Measurements from ENCODE around the gene NEU4. TPM values are rescaled to one million over a fixed set of nuclear protein-coding genes. Genes with fewer than 3 reads are reported as not detected.
"Not testable (repeated sequence)": the region's sequence is repeated elsewhere in the genome, so short reads cannot be mapped to it uniquely, and the experiment has no call there.

NEU4 gene
- polyA plus RNA-seq, 3 donors = 0.26 to 2.6 (median 0.99) TPM

GRCh38 chr2:241788135-241788534 lies 20.9 kb upstream of the NEU4 start:
- H2AFZ ChIP-seq (ENCODE audit: insufficient read depth, low read depth, low read length, poor library complexity, severe bottlenecking) = no peak overlapping the region
- H3K27me3 ChIP-seq (ENCODE audit: control insufficient read depth in 2 of 2, insufficient read depth in 2 of 2, low read length in 2 of 2) = no peaks in the 10 kb centered on the region
- TF ChIP-seq CTCF (IDR thresholded peaks at IDR 0.05) = no peak
- intact Hi-C loops (cut with micrococcal nuclease) = no loop called here
- no peaks in the 10 kb centered on the region for H3K4me1 ChIP-seq (ENCODE audit: control insufficient read depth in 1 of 2, insufficient read depth in 2 of 2, low read length in 2 of 2)
- no CpG with 5 or more reads among the region's 4 CpGs for WGBS (ENCODE audit: insufficient coverage)
- peaks cover 9% of the 10 kb centered on the region in 2 donors for H3K9me3 ChIP-seq (replicated peaks in 1 of 2; ENCODE audit: control insufficient read depth in 1 of 2, insufficient read depth in 1 of 2, low read length in 2 of 2)
- no peaks in the 10 kb centered on the region for H3K36me3 Mint-ChIP-seq
- no peak overlapping the region for H3K4me3 ChIP-seq (replicated peaks in 1 of 3; ENCODE audit: low read depth in 2 of 3, low read length in 3 of 3)
- no peak overlapping the region for H3K27ac Mint-ChIP-seq
- no peak overlapping the region for H3K9ac ChIP-seq (ENCODE audit: insufficient read depth, low read length, poor library complexity, severe bottlenecking)
- H3K27ac ChIP-seq (ENCODE audit: low read depth in 1 of 2, low read length in 2 of 2) = no peak overlapping the region
- peaks cover 2 to 22% (median 8%) of the 10 kb centered on the region in 3 donors for H3K27me3 Mint-ChIP-seq (ENCODE audit: low read depth in 3 of 3)
- no peaks in the 10 kb centered on the region for H3K79me2 ChIP-seq (ENCODE audit: insufficient read depth, low read length)
- no peak for DNase-seq
- H3K4me3 Mint-ChIP-seq = no peak overlapping the region
- H3K4me2 ChIP-seq (replicated peaks; ENCODE audit: extremely low read depth, low read length, poor library complexity, severe bottlenecking) = no peak overlapping the region
- H3K4me1 Mint-ChIP-seq = peaks cover 2% of the 10 kb centered on the region
- H3K9me3 Mint-ChIP-seq = peaks cover 0 to 16% (median 5%) of the 10 kb centered on the region in 7 donors
- H4K20me1 ChIP-seq (ENCODE audit: insufficient read depth, low read length) = no peaks in the 10 kb centered on the region
- no peaks in the 10 kb centered on the region for H3K36me3 ChIP-seq (replicated peaks in 1 of 2; ENCODE audit: control insufficient read depth in 1 of 2, insufficient read depth in 2 of 2, low read length in 2 of 2)

- H2AFZ ChIP-seq (ENCODE audit: insufficient read depth, low read depth, low read length, poor library complexity, severe bottlenecking) = no peak overlapping the region
- peak in 1 of 3 donors; percentile 8 for DNase-seq
- Mint-ChIP-seq H3K27ac (no peak overlapping the region), H3K4me3 (no peak overlapping the region), H3K36me3 (no peaks in the 10 kb centered on the region), H3K27me3 (ENCODE audit: low read depth in 3 of 3) (peaks cover 2 to 22% (median 8%) of the 10 kb centered on the region in 3 donors), H3K9me3 (peaks cover 0 to 16% (median 5%) of the 10 kb centered on the region in 7 donors), H3K4me1 (peaks cover 2% of the 10 kb centered on the region)
- no peaks in the 10 kb centered on the region for H4K20me1 ChIP-seq (ENCODE audit: insufficient read depth, low read length)
- H3K36me3 ChIP-seq (replicated peaks in 1 of 2; ENCODE audit: control insufficient read depth in 1 of 2, insufficient read depth in 2 of 2, low read length in 2 of 2) = no peaks in the 10 kb centered on the region
- no peak overlapping the region for H3K27ac ChIP-seq (ENCODE audit: low read depth in 1 of 2, low read length in 2 of 2)
- 40% methylated on average over 1 of the region's 3 CpGs for WGBS (ENCODE audit: insufficient coverage)
- H3K4me3 ChIP-seq (replicated peaks in 1 of 3; ENCODE audit: low read depth in 2 of 3, low read length in 3 of 3) = no peak overlapping the region
- no peaks in the 10 kb centered on the region for H3K4me1 ChIP-seq (ENCODE audit: control insufficient read depth in 1 of 2, insufficient read depth in 2 of 2, low read length in 2 of 2)
- no peaks in the 10 kb centered on the region for H3K27me3 ChIP-seq (ENCODE audit: control insufficient read depth in 2 of 2, insufficient read depth in 2 of 2, low read length in 2 of 2)
- TF ChIP-seq CTCF (IDR thresholded peaks at IDR 0.05) = no peak
- no peaks in the 10 kb centered on the region for H3K79me2 ChIP-seq (ENCODE audit: insufficient read depth, low read length)
- H3K4me2 ChIP-seq (replicated peaks; ENCODE audit: extremely low read depth, low read length, poor library complexity, severe bottlenecking) = no peak overlapping the region
- H3K9me3 ChIP-seq (replicated peaks in 1 of 2; ENCODE audit: control insufficient read depth in 1 of 2, insufficient read depth in 1 of 2, low read length in 2 of 2) = peaks cover 9% of the 10 kb centered on the region in 2 donors
- no peak overlapping the region for H3K9ac ChIP-seq (ENCODE audit: insufficient read depth, low read length, poor library complexity, severe bottlenecking)
- intact Hi-C loops (cut with micrococcal nuclease) = no loop called here
Observed at GRCh38 chr2:241788572-241788971, 20.4 kb upstream of the NEU4 start.

- H3K9me3 ChIP-seq (replicated peaks in 1 of 2; ENCODE audit: control insufficient read depth in 1 of 2, insufficient read depth in 1 of 2, low read length in 2 of 2); H2AFZ ChIP-seq (ENCODE audit: insufficient read depth, low read depth, low read length, poor library complexity, severe bottlenecking); H3K4me1 ChIP-seq (ENCODE audit: control insufficient read depth in 1 of 2, insufficient read depth in 2 of 2, low read length in 2 of 2); H3K9ac ChIP-seq (ENCODE audit: insufficient read depth, low read length, poor library complexity, severe bottlenecking); H3K27ac Mint-ChIP-seq; H3K4me2 ChIP-seq (replicated peaks; ENCODE audit: extremely low read depth, low read length, poor library complexity, severe bottlenecking); H3K36me3 Mint-ChIP-seq; H3K4me1 Mint-ChIP-seq; H3K27me3 ChIP-seq (ENCODE audit: control insufficient read depth in 2 of 2, insufficient read depth in 2 of 2, low read length in 2 of 2); H4K20me1 ChIP-seq (ENCODE audit: insufficient read depth, low read length); H3K4me3 ChIP-seq (replicated peaks in 1 of 3; ENCODE audit: low read depth in 2 of 3, low read length in 3 of 3); H3K79me2 ChIP-seq (ENCODE audit: insufficient read depth, low read length); intact Hi-C loops (cut with micrococcal nuclease); H3K4me3 Mint-ChIP-seq; H3K27ac ChIP-seq (ENCODE audit: low read depth in 1 of 2, low read length in 2 of 2); DNase-seq; H3K36me3 ChIP-seq (replicated peaks in 1 of 2; ENCODE audit: control insufficient read depth in 1 of 2, insufficient read depth in 2 of 2, low read length in 2 of 2): not testable (repeated sequence)
- Mint-ChIP-seq H3K9me3 (peaks cover 0 to 16% (median 5%) of the 10 kb centered on the region in 7 donors), H3K27me3 (ENCODE audit: low read depth in 3 of 3) (peaks cover 4 to 18% (median 5%) of the 10 kb centered on the region in 3 donors)
- WGBS (ENCODE audit: insufficient coverage) = no CpG with 5 or more reads among the region's 3 CpGs
Observed at GRCh38 chr2:241791385-241791784, 17.6 kb upstream of the NEU4 start.

All from CD14-positive monocyte (primary cell).